ENCODE data around the gene PTCH2.
"Not testable (repeated sequence)": the region's sequence is repeated elsewhere in the genome, so short reads cannot be mapped to it uniquely, and the experiment has no call there.

GRCh38 chr1:44824392-44824791, 18.7 kb downstream of the PTCH2 start:
- not testable (repeated sequence) for TF ChIP-seq HDAC2 (CRISPR knock-in tag; IDR thresholded peaks at IDR 0.05); TCF7L2 (IDR thresholded peaks at IDR 0.05; ENCODE audit: low read depth, low read length); TSC22D2 (CRISPR knock-in tag; IDR thresholded peaks at IDR 0.05; ENCODE audit: borderline replicate concordance); ZFX (CRISPR knock-in tag; IDR thresholded peaks at IDR 0.05; ENCODE audit: low read depth); ZBTB33 (CRISPR knock-in tag; IDR thresholded peaks at IDR 0.05); ASH2L (IDR thresholded peaks at IDR 0.05; ENCODE audit: insufficient read length, low read depth, low read length); ZBTB26 (CRISPR knock-in tag; IDR thresholded peaks at IDR 0.05; ENCODE audit: borderline replicate concordance)
- TF ChIP-seq, protein P1, sequence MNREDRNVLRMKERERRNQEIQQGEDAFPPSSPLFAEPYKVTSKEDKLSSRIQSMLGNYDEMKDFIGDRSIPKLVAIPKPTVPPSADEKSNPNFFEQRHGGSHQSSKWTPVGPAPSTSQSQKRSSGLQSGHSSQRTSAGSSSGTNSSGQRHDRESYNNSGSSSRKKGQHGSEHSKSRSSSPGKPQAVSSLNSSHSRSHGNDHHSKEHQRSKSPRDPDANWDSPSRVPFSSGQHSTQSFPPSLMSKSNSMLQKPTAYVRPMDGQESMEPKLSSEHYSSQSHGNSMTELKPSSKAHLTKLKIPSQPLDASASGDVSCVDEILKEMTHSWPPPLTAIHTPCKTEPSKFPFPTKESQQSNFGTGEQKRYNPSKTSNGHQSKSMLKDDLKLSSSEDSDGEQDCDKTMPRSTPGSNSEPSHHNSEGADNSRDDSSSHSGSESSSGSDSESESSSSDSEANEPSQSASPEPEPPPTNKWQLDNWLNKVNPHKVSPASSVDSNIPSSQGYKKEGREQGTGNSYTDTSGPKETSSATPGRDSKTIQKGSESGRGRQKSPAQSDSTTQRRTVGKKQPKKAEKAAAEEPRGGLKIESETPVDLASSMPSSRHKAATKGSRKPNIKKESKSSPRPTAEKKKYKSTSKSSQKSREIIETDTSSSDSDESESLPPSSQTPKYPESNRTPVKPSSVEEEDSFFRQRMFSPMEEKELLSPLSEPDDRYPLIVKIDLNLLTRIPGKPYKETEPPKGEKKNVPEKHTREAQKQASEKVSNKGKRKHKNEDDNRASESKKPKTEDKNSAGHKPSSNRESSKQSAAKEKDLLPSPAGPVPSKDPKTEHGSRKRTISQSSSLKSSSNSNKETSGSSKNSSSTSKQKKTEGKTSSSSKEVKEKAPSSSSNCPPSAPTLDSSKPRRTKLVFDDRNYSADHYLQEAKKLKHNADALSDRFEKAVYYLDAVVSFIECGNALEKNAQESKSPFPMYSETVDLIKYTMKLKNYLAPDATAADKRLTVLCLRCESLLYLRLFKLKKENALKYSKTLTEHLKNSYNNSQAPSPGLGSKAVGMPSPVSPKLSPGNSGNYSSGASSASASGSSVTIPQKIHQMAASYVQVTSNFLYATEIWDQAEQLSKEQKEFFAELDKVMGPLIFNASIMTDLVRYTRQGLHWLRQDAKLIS (CRISPR knock-in tag; IDR thresholded peaks at IDR 0.05) = not testable (repeated sequence)
- TF ChIP-seq, protein P2, sequence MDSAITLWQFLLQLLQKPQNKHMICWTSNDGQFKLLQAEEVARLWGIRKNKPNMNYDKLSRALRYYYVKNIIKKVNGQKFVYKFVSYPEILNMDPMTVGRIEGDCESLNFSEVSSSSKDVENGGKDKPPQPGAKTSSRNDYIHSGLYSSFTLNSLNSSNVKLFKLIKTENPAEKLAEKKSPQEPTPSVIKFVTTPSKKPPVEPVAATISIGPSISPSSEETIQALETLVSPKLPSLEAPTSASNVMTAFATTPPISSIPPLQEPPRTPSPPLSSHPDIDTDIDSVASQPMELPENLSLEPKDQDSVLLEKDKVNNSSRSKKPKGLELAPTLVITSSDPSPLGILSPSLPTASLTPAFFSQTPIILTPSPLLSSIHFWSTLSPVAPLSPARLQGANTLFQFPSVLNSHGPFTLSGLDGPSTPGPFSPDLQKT (CRISPR knock-in tag; IDR thresholded peaks at IDR 0.05; ENCODE audit: borderline replicate concordance) = not testable (repeated sequence)

All from HepG2 (cell line).